NCI-H524 (cell line): Measurements from ENCODE around the gene SLC49A3.
"Not testable (repeated sequence)": the region's sequence is repeated elsewhere in the genome, so short reads cannot be mapped to it uniquely, and the experiment has no call there.

Experiments
- DNase-seq, 2 experiments: peaks; one replicate each; lab custom pipeline; 2025; lab: John Stamatoyannopoulos, UW

Gene SLC49A3

GRCh38 chr4:688854-689681, at the start of gene SLC49A3:
Gene SLC49A3 (minus strand): TSS chr4:689151. CDS start chr4:689127, 24 bp downstream.
- no peak for DNase-seq

- not testable (repeated sequence) for DNase-seq
Observed at GRCh38 chr4:736561-736960, 47.6 kb upstream of the SLC49A3 start.

GRCh38 chr4:735583-735982, 46.6 kb upstream of the SLC49A3 start:
- no peak for DNase-seq

GRCh38 chr4:734951-735350, 46.0 kb upstream of the SLC49A3 start:
- DNase-seq: no peak

- DNase-seq: no peak
Observed at GRCh38 chr4:734075-734474, 45.1 kb upstream of the SLC49A3 start.

GRCh38 chr4:733631-733980, 44.7 kb upstream of the SLC49A3 start:
- DNase-seq: no peak

- no peak for DNase-seq
Observed at GRCh38 chr4:732911-733630, 44.1 kb upstream of the SLC49A3 start.

- no peak for DNase-seq
Observed at GRCh38 chr4:732486-732885, 43.5 kb upstream of the SLC49A3 start.

GRCh38 chr4:731954-732353, 43.0 kb upstream of the SLC49A3 start:
- DNase-seq: not testable (repeated sequence)

- DNase-seq: not testable (repeated sequence)
Observed at GRCh38 chr4:730946-731904, 42.3 kb upstream of the SLC49A3 start.

GRCh38 chr4:730511-730910, 41.6 kb upstream of the SLC49A3 start:
- no peak for DNase-seq

GRCh38 chr4:729336-730315, 40.7 kb upstream of the SLC49A3 start:
- DNase-seq: no peak

- no peak for DNase-seq
Observed at GRCh38 chr4:727576-727975, 38.6 kb upstream of the SLC49A3 start.

- no peak for DNase-seq
Observed at GRCh38 chr4:726838-727237, 37.9 kb upstream of the SLC49A3 start.

GRCh38 chr4:726235-726787, 37.4 kb upstream of the SLC49A3 start:
- no peak for DNase-seq

GRCh38 chr4:725391-726234, 36.7 kb upstream of the SLC49A3 start:
- no peak for DNase-seq

GRCh38 chr4:723751-724530, 35.0 kb upstream of the SLC49A3 start:
- DNase-seq: no peak

- no peak for DNase-seq
Observed at GRCh38 chr4:722851-723360, 34.0 kb upstream of the SLC49A3 start.
